ENCODE data around the gene PRKD3. TPM values are rescaled to one million over a fixed set of nuclear protein-coding genes. Genes with fewer than 3 reads are reported as not detected.

The PRKD3 gene
- total and polyA plus RNA-seq, 10 of the 15 experiments (the other 5 are each of a cell fraction or from before 2014, with no cell fraction given), result 3.3 to 14.9 (median 7.9) TPM

- BruUV-seq (replicated peaks), result no TSS peak
- WGBS (ENCODE audit: insufficient coverage, insufficient replicate concordance, low lambda C conversion rate, missing lambda C conversion rate), result 77% methylated on average over 6 of the region's 6 CpGs
- Histone ChIP-seq H3K79me2 (ENCODE audit: control insufficient read depth, insufficient read depth, low read length) (no peaks in the 10 kb centered on the region), H3K4me2 (ENCODE audit: control insufficient read depth, insufficient read depth) (no peak overlapping the region), H3K4me3 (no peak overlapping the region), H2AFZ (ENCODE audit: control insufficient read depth, low read depth, low read length) (no peak overlapping the region), H4K20me1 (ENCODE audit: control insufficient read depth, insufficient read depth) (no peaks in the 10 kb centered on the region), H3K9ac (ENCODE audit: control insufficient read depth, insufficient read depth, low read length) (no peak overlapping the region), H3K27ac (ENCODE audit: control insufficient read depth, insufficient read depth) (no peak overlapping the region), H3K9me3 (replicated peaks; ENCODE audit: control insufficient read depth, insufficient read depth, low read length) (no peaks in the 10 kb centered on the region), H3K4me1 (ENCODE audit: control insufficient read depth, insufficient read depth, low read length) (peaks cover 7% of the 10 kb centered on the region), H3K27me3 (replicated peaks in 1 of 2; ENCODE audit: control insufficient read depth in 2 of 2, insufficient read depth in 2 of 2, low read length in 1 of 2) (peaks cover 3 to 16% of the 10 kb centered on the region in 2 experiments; a peak in 3 of 4 replicates), H3K36me3 (ENCODE audit: control insufficient read depth in 2 of 2, insufficient read depth in 2 of 2, low read length in 1 of 2) (no peaks in the 10 kb centered on the region)
- ChIA-PET SMC1A (ENCODE audit: uncharacterized antibody, unreplicated experiment) (interaction anchor here (1.2 kb wide), 1 partner anchor 16 kb away, joined by 3 read pairs; no protein-coding TSS in a partner anchor), POLR2A (no interaction called here), CTCF (interaction anchor here (1.3 kb wide), 1 partner anchor 513 kb away, joined by 3 read pairs; no protein-coding TSS in a partner anchor), RAD21 (ENCODE audit: unreplicated experiment) (interaction anchor here (1.1 kb wide), 1 partner anchor 11 kb away, joined by 3 read pairs; no protein-coding TSS in a partner anchor)
- FAIRE-seq (no peak), ATAC-seq (no peak), DNase-seq (ENCODE audit: low read depth, low spot score) (no peak)
- TF ChIP-seq RAD51 (IDR thresholded peaks at IDR 0.05) (no peak), SMAD5 (IDR thresholded peaks at IDR 0.05; ENCODE audit: low read depth) (no peak), MXI1 (IDR thresholded peaks at IDR 0.05; ENCODE audit: low read depth, low read length) (no peak), IKZF2 (IDR thresholded peaks at IDR 0.05) (no peak)
- in situ Hi-C loops (cut with MboI), result no loop called here
- intact Hi-C loops (cut with micrococcal nuclease; ENCODE audit: unreplicated experiment), result no loop called here
Measured at GRCh38 chr2:37364351-37364750, 39.7 kb upstream of the PRKD3 start.

DNA sequence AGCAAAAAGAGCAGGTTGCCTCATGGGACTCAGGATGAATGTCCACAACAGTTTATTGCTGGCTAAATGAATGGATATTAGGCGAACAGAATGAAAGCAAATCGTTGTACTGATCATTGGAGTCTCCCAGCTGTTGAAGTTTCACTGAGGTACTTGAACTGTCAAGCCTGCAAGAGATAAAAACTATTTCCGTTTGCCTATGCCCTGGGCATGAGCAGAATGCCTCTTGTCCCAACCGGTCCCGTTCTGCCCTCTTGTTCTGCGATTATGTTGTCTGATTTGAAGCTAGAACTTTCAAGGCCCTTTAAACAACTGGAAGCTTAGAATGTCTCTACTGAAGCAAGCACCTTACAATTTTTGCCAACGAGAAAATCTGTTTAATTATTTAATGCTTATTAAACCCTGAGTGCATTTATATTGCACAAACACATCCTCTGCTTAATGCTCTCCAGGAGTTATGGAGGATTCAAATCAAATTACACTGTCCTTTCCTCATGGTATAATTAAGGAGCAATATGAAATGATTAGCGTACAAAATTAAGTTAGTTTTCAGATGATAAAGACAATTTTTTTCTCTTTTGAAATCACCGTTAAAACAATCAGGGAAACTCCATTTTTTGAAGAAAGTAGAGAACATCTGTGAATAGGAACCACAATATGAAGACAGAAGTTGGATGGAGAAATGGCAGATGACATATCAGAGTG is 37.5 kb upstream of the PRKD3 start:
- TF ChIP-seq SIX5 (IDR thresholded peaks at IDR 0.05; ENCODE audit: low read depth, low read length, severe bottlenecking), result no peak
- no peak for TF ChIP-seq YY1 (IDR thresholded peaks at IDR 0.05; ENCODE audit: low read depth, low read length)
- no peak for TF ChIP-seq CBX3 (IDR thresholded peaks at IDR 0.05; ENCODE audit: borderline replicate concordance, low read depth)
- no peak for TF ChIP-seq RFX5 (IDR thresholded peaks at IDR 0.05; ENCODE audit: low read depth, low read length)
- TF ChIP-seq RCOR1 (conservative IDR thresholded peaks at IDR 0.05; ENCODE audit: low read depth, low read length), result no peak
- TF ChIP-seq, protein P1, sequence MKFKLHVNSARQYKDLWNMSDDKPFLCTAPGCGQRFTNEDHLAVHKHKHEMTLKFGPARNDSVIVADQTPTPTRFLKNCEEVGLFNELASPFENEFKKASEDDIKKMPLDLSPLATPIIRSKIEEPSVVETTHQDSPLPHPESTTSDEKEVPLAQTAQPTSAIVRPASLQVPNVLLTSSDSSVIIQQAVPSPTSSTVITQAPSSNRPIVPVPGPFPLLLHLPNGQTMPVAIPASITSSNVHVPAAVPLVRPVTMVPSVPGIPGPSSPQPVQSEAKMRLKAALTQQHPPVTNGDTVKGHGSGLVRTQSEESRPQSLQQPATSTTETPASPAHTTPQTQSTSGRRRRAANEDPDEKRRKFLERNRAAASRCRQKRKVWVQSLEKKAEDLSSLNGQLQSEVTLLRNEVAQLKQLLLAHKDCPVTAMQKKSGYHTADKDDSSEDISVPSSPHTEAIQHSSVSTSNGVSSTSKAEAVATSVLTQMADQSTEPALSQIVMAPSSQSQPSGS (IDR thresholded peaks at IDR 0.05; ENCODE audit: low read length), result no peak
- no peak for TF ChIP-seq RAD51 (IDR thresholded peaks at IDR 0.05)
- ChIA-PET POLR2A (no interaction called here), SMC1A (ENCODE audit: uncharacterized antibody, unreplicated experiment) (interaction anchor here (1.0 to 1.5 kb wide), 3 partner anchors 10 to 28 kb away, joined by 3 to 4 read pairs (median 3); no protein-coding TSS in a partner anchor), RAD21 (ENCODE audit: unreplicated experiment) (no interaction called here), CTCF (interaction anchor here (0.6 to 1.8 kb wide), 4 partner anchors 13 to 193 kb away, joined by 3 to 5 read pairs (median 4); no protein-coding TSS in a partner anchor)
- ATAC-seq (no peak), DNase-seq (ENCODE audit: low read depth, low spot score) (no peak), FAIRE-seq (no peak)
- Histone ChIP-seq H3K79me2 (ENCODE audit: control insufficient read depth, insufficient read depth, low read length) (no peaks in the 10 kb centered on the region), H3K4me2 (ENCODE audit: control insufficient read depth, insufficient read depth) (no peak overlapping the region), H3K4me1 (ENCODE audit: control insufficient read depth, insufficient read depth, low read length) (peaks cover 7% of the 10 kb centered on the region), H3K27me3 (replicated peaks in 1 of 2; ENCODE audit: control insufficient read depth in 2 of 2, insufficient read depth in 2 of 2, low read length in 1 of 2) (peaks cover 2 to 16% of the 10 kb centered on the region in 2 experiments; a peak in 3 of 4 replicates), H4K20me1 (ENCODE audit: control insufficient read depth, insufficient read depth) (no peaks in the 10 kb centered on the region), H3K36me3 (ENCODE audit: control insufficient read depth in 2 of 2, insufficient read depth in 2 of 2, low read length in 1 of 2) (no peaks in the 10 kb centered on the region), H3K9ac (ENCODE audit: control insufficient read depth, insufficient read depth, low read length) (no peak overlapping the region), H3K9me3 (replicated peaks; ENCODE audit: control insufficient read depth, insufficient read depth, low read length) (no peaks in the 10 kb centered on the region), H3K4me3 (no peak overlapping the region), H3K27ac (ENCODE audit: control insufficient read depth, insufficient read depth) (no peak overlapping the region), H2AFZ (ENCODE audit: control insufficient read depth, low read depth, low read length) (no peak overlapping the region)
- in situ Hi-C loops (cut with MboI), result no loop called here
- BruUV-seq (replicated peaks), result no TSS peak
- intact Hi-C loops (cut with micrococcal nuclease; ENCODE audit: unreplicated experiment), result no loop called here
- 73% methylated on average over 9 of the region's 9 CpGs for WGBS (ENCODE audit: insufficient coverage, insufficient replicate concordance, low lambda C conversion rate, missing lambda C conversion rate)
